Caco-2 (cell line): ENCODE results near the gene SIPA1. TPM values are rescaled to one million over a fixed set of nuclear protein-coding genes. Genes with fewer than 3 reads are reported as not detected.

Experiments used
- BruUV-seq: library from RNA; stranded (reverse); fragments of 400-500 nt; replicated peaks from 2 replicates; lab custom pipeline; 2021; lab: Mats Ljungman, UMichigan
- CTCF ChIA-PET: fragments of 300-600 bp; sonication (Branson Sonifier 250); formaldehyde crosslinking; loops from one replicate; lab custom pipeline; 2022; ENCODE audit warnings: antibody characterized with exemption; lab: Charles Lee
- POLR2A ChIA-PET: fragments of 300-600 bp; sonication (Branson Sonifier 250); formaldehyde crosslinking; loops from one replicate; lab custom pipeline; 2022; ENCODE audit warnings: antibody characterized with exemption; lab: Charles Lee
- DNase-seq, 2 experiments: peaks; one replicate each; pipeline versions ENCODE4 v3.0.0 to v3.0.0-alpha.2; 2020 to 2022
- H3K27me3 ChIP-seq: replicated peaks from 2 replicates; pipeline ENCODE4 v1.6.0; 2011; ENCODE audit warnings: low read length; ENCODE audit not compliant: control insufficient read depth, insufficient read depth
- H3K36me3 ChIP-seq: 2 replicates; pipeline ENCODE4 v1.5.1; 2011; ENCODE audit warnings: low read length; ENCODE audit not compliant: control insufficient read depth, insufficient read depth
- H3K4me1 ChIP-seq: fragments of 250-450 bp; sonication (Bioruptor Pico); 2 replicates; pipeline ENCODE4 v1.5.1; 2020; ENCODE audit warnings: mild to moderate bottlenecking
- H3K4me3 ChIP-seq: 2 replicates; pipeline ENCODE4 v1.5.1; 2011; ENCODE audit warnings: low read depth, mild to moderate bottlenecking, control low read depth, low read length
- H3K9me3 ChIP-seq: fragments of 250-450 bp; sonication (Bioruptor Pico); 2 replicates; pipeline ENCODE4 v1.5.1; 2020; ENCODE audit warnings: mild to moderate bottlenecking, moderate library complexity
- H3K27ac Mint-ChIP-seq: one replicate; pipeline ENCODE4 v1.8.0; 2022; ENCODE audit warnings: mixed read lengths; ENCODE audit not compliant: unreplicated experiment
- H3K27me3 Mint-ChIP-seq: one replicate; pipeline ENCODE4 v1.8.0; 2022; ENCODE audit warnings: mixed read lengths; ENCODE audit not compliant: insufficient read depth, unreplicated experiment
- H3K36me3 Mint-ChIP-seq: one replicate; pipeline ENCODE4 v1.8.0; 2022; ENCODE audit warnings: mild to moderate bottlenecking, mixed read lengths; ENCODE audit not compliant: insufficient read depth, unreplicated experiment
- H3K4me1 Mint-ChIP-seq: one replicate; pipeline ENCODE4 v1.8.0; 2022; ENCODE audit warnings: low read depth, mixed read lengths; ENCODE audit not compliant: unreplicated experiment
- H3K4me3 Mint-ChIP-seq: one replicate; pipeline ENCODE4 v1.8.0; 2022; ENCODE audit warnings: mild to moderate bottlenecking, moderate library complexity, mixed read lengths; ENCODE audit not compliant: unreplicated experiment
- H3K9me3 Mint-ChIP-seq: one replicate; pipeline ENCODE4 v1.8.0; 2022; ENCODE audit warnings: mixed read lengths; ENCODE audit not compliant: unreplicated experiment
- intact Hi-C: fragments of 100-400 bp; cut with micrococcal nuclease; formaldehyde crosslinking; loops from one replicate; pipeline ENCODE4 v1.10.0; 2022; ENCODE audit not compliant: unreplicated experiment
- total RNA-seq: library from RNA; stranded (reverse); gene quantifications from 2 replicates; pipeline ENCODE4 v1.2.3, GENCODE V29; 2022
- TF ChIP-seq, protein P1 (sequence below), 2 experiments: fragments of 200-600 bp in 1 of 2; IDR thresholded peaks; 1 replicate in 1 of 2; 2 replicates in 1 of 2; pipeline versions ENCODE4 v1.5.1 to v1.8.0; 2011 to 2022; ENCODE audit warnings: antibody characterized with exemption in 1 of 2, control low read depth in 1 of 2, inconsistent platforms in 1 of 2, low read depth in 1 of 2, low read length in 1 of 2, mild to moderate bottlenecking in 1 of 2, moderate library complexity in 1 of 2; ENCODE audit not compliant: insufficient read depth in 1 of 2, severe bottlenecking in 1 of 2, unreplicated experiment in 1 of 2

The SIPA1 gene
- total RNA-seq, 1 experiment from 2014 or later: 30.5 TPM

DNA sequence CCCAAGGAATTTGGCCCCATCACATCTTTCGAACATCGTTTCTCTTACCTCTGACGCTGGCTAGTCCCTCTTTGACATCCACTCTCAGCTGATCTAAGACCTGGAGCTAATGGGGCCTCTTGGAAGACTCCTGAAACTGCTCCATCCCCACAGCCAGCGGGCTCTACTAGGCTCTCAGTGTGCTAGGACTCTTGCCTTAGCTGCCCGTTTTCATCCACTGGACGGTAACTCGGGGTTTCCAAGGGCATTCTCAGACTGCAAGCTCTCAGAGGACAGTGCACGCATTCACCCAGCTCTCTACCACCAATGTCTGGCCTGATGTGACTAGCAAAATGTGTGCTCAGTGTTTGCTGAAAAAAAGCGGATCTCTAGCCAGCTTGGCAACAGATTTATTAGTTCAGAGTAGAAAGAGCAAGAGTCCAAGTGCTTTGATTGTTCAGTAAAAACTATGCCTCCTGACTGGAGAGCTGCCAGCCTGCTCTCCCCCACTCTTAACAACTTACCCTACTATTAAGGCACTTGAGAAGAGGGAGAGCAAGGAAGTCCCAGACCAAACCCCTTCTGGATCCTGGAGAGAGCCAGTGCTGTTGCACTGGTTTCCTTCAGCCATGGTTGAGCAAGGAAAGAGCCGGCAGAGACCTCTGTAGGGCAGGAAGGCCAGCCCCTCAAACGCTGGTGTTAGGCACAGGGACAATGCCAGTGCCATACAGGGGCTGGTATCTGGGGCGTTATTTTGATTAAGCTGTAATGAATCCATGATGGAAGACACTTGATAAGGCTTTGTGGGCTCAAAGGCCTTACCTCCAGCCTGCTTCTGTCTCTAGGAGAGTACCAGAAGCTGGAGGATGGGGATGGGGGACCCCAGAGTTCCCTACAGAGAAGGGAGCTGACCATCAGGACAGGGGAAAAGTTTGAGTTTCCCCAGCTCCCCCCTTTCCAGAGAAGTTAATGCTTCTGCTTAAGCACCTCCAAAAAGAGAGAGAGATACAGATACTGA is 15.6 kb downstream of the SIPA1 start:
- H3K4me3 Mint-ChIP-seq: peak overlapping the region; percentile 76
- intact Hi-C loops: loop anchor here (2.0 to 5.0 kb wide), 2 partner anchors 39 to 204 kb away; partner anchors contain the start of genes CFL1, MAP3K11 and PCNX3
- DNase-seq: no peak
- H3K27ac Mint-ChIP-seq: peak overlapping the region; percentile 96
- Histone ChIP-seq H3K4me3 (peak overlapping the region; percentile 59), H3K4me1 (peaks cover 18% of the 10 kb centered on the region), H3K27me3 (no peaks in the 10 kb centered on the region), H3K36me3 (peaks cover 2% of the 10 kb centered on the region; the same call in 1 of the 2 replicates), H3K9me3 (no peaks in the 10 kb centered on the region)
- BruUV-seq: TSS peak; percentile 24
- ChIA-PET CTCF (interaction anchor here (0.9 to 1.0 kb wide), 2 partner anchors 206 to 1333 kb away, joined by 4 read pairs; no protein-coding TSS in a partner anchor), POLR2A (interaction anchor here (0.6 to 2.4 kb wide), 4 partner anchors 10 to 1806 kb away, joined by 3 to 14 read pairs (median 6); partner anchors contain the start of genes PCNX3 and RELA)
- no peaks in the 10 kb centered on the region for H3K9me3 Mint-ChIP-seq
- H3K36me3 Mint-ChIP-seq: peaks cover 71% of the 10 kb centered on the region
- H3K4me1 Mint-ChIP-seq: peaks cover 18% of the 10 kb centered on the region
- TF ChIP-seq, protein P1, sequence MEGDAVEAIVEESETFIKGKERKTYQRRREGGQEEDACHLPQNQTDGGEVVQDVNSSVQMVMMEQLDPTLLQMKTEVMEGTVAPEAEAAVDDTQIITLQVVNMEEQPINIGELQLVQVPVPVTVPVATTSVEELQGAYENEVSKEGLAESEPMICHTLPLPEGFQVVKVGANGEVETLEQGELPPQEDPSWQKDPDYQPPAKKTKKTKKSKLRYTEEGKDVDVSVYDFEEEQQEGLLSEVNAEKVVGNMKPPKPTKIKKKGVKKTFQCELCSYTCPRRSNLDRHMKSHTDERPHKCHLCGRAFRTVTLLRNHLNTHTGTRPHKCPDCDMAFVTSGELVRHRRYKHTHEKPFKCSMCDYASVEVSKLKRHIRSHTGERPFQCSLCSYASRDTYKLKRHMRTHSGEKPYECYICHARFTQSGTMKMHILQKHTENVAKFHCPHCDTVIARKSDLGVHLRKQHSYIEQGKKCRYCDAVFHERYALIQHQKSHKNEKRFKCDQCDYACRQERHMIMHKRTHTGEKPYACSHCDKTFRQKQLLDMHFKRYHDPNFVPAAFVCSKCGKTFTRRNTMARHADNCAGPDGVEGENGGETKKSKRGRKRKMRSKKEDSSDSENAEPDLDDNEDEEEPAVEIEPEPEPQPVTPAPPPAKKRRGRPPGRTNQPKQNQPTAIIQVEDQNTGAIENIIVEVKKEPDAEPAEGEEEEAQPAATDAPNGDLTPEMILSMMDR (IDR thresholded peaks at IDR 0.05; ENCODE audit: insufficient read depth in 1 of 2, low read depth in 1 of 2, low read length in 1 of 2, severe bottlenecking in 1 of 2, unreplicated experiment in 1 of 2): no peak
- no peaks in the 10 kb centered on the region for H3K27me3 Mint-ChIP-seq

DNA sequence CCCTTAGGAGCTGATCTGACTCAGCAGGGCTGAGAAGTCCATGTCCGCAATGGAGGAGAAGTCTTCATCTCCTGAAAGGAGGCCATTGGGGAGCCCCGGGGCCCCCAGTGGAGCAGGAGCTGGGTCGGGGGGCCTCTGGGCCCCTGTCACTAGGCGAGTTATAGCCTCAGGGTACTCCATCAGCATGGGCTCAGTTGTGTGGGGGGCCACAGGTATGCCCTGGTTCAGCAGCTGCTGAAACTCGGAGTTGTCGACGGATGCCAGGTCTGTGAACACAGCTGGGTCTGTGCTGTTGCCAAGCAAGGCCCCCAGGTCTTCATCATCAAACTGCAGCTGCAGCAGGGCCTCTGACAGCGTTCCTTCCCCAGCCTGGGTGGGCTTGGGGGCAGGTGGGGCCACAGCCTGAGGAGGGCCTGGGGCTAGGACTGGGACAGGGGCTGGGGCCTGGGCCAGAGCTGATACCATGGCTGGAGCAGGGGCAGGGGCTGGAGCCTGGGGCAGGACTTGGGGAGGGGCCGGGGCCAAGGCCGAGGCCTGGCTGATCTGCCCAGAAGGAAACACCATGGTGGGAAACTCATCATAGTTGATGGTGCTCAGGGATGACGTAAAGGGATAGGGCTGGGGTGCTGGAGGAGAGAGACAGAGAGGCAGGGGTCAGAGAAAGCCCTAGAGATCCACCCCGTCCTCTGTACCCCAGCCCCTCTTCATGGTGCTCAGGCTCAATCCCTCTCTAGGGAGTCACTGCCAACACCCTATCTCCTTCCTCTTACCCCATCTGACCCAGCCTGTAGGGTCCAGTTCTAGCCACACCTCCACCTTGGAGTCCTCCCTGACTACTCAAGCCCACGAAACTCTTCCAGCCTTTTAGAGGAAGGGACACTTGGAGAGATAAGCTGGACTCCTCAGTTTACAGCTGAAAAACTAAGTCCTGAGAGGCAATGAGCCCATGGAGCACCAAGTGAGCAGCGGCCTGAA is 16.8 kb downstream of the SIPA1 start:
- no peak for DNase-seq
- no peaks in the 10 kb centered on the region for H3K27me3 Mint-ChIP-seq
- BruUV-seq: no TSS peak
- H3K36me3 Mint-ChIP-seq: peaks cover 82% of the 10 kb centered on the region
- H3K27me3 ChIP-seq: no peaks in the 10 kb centered on the region
- intact Hi-C loops: loop anchor here (5.0 kb wide), 1 partner anchor 203 kb away; the partner anchor contains the start of gene CFL1
- H3K36me3 ChIP-seq: peaks cover 5% of the 10 kb centered on the region
- peaks cover 18% of the 10 kb centered on the region for H3K4me1 ChIP-seq
- H3K4me1 Mint-ChIP-seq: peaks cover 18% of the 10 kb centered on the region
- H3K9me3 Mint-ChIP-seq: no peaks in the 10 kb centered on the region
- no peak overlapping the region for H3K27ac Mint-ChIP-seq
- H3K4me3 ChIP-seq: no peak overlapping the region
- TF ChIP-seq, protein P1 (IDR thresholded peaks at IDR 0.05; ENCODE audit: insufficient read depth in 1 of 2, low read depth in 1 of 2, low read length in 1 of 2, severe bottlenecking in 1 of 2, unreplicated experiment in 1 of 2): no peak
- POLR2A ChIA-PET: interaction anchor here (2.4 kb wide), 1 partner anchor 39 kb away, joined by 8 read pairs; the partner anchor contains the start of gene PCNX3
- H3K4me3 Mint-ChIP-seq: no peak overlapping the region
- H3K9me3 ChIP-seq: no peaks in the 10 kb centered on the region
- CTCF ChIA-PET: no interaction called here
